Right ventricle myocardium inferior (tissue), 1 donor: ENCODE data around the gene FCGBP. TPM values are rescaled to one million over a fixed set of nuclear protein-coding genes. Genes with fewer than 3 reads are reported as not detected.
A peak's percentile ranks its signal among the peaks of the same experiment; 100 is the strongest.
"Not testable (repeated sequence)": the region's sequence is repeated elsewhere in the genome, so short reads cannot be mapped to it uniquely, and the experiment has no call there.

Source experiments
- ATAC-seq: fragments of 200-7000 bp; cut with Tn5 transposase; one replicate; pipeline ENCODE4 v1.9.1; 2020; ENCODE audit warnings: mild to moderate bottlenecking, moderate library complexity
- DNase-seq: peaks from one replicate; pipeline ENCODE4 v3.0.0; 2021; ENCODE audit errors: missing footprints
- intact Hi-C: fragments of 100-400 bp; cut with DNase I; formaldehyde crosslinking; loops from one replicate; pipeline ENCODE4 v1.11.0; 2022
- total RNA-seq: library from RNA; stranded (reverse); fragmentation: NEBNext Ultra II Directional; extraction: Animal tissue kit (Norgen Biotek cat#: 25700); gene quantifications from one replicate; pipeline ENCODE4 v1.2.1, GENCODE V29; 2021
- donor health status: DM: no; HTN: yes; CAD: no; lungs with severe emphysema.

FCGBP gene
- total RNA-seq, 1 donor from 2014 or later, result 19.5 TPM

DNA sequence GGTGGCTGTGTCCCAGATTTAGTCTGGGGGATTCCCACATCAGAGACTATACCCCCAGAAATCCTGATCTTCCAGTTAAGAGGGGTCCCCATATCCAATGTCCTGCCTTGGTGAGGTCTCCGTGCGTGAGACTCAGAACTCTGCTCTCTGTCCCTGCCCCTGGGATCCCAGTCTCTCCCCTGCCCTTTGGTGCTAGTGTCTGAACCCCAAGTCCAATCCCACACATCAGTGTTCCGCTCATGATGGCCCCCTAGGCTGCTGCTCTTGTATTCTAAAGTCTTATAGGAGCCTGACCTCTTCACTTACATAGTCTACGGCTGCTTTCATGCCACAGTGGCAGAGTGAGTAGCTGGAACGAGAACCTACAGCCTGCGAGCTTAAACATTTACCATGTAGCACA, 35.6 kb downstream of the FCGBP start:
- intact Hi-C loops, DNase-seq, ATAC-seq: not testable (repeated sequence)

DNA sequence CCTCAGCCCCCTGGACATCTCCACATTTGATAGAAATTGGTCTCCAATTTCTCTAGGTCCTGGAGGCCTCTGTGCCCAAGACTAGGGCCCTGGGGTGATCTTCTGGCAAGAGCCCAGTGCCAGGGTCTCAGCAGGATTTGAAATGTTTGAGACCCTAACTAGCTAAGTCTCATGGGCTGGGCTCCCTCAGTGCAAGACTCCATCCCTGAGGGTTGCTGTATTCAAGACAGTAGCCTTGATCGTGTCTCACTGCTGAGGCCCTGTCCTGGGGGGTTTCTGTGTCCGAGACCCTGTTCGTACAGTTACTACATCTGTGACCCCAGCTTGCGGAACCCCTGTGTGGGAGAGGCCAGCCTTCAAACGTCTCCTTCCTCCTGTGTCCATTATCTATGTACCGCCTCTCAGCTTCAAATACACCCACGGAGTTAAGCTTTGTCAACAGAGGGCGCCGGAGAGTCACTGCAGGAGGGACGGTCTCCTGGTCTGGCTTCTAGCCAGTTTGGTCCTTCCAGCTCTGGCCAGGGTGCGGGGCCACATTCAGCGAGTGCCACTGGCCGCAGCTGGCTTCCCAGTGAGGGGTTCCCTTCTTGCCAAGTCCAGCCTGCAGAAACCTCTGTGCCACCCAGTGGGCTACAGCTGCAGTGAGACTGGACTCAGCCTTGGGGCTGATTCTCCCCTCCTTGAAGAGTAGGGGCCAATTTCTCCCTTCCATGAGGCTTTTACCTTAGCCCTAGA, 36.8 kb downstream of the FCGBP start:
- ATAC-seq, result peak; percentile 27
- intact Hi-C loops, DNase-seq: not testable (repeated sequence)

GRCh38 chr19:39895096-39895495, 39.3 kb downstream of the FCGBP start:
- ATAC-seq, DNase-seq, intact Hi-C loops: not testable (repeated sequence)

GRCh38 chr19:39894236-39894606, 40.2 kb downstream of the FCGBP start:
- intact Hi-C loops, DNase-seq, ATAC-seq: not testable (repeated sequence)

- intact Hi-C loops, result loop anchor here (2.0 kb wide), 1 partner anchor 15 kb away; no protein-coding TSS in a partner anchor
- ATAC-seq, result peak; percentile 5
- not testable (repeated sequence) for DNase-seq
Observed at GRCh38 chr19:39893366-39894235, 40.8 kb downstream of the FCGBP start.

DNA sequence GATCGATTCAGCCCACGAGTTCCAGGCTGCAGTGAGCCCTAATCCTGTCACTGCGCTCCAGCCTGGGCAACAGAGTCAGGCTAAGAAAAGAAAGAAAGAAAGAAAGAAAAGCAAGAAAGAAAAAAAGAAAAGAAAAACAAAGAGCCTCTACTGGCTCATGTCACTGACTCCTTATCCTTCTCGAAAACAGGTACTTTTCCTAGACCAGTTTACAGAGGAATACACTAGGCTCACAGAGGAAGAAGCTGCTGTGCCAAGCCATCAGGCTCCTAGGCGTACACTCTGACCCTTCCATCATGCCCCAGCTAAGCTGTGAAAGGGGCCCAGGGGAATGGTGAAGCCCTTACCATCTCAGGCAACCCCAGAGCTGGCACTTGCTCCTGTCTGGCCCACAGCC, 41.9 kb downstream of the FCGBP start:
- ATAC-seq, DNase-seq: not testable (repeated sequence)
- intact Hi-C loops, result loop anchor here (2.0 kb wide), 1 partner anchor 14 kb away; no protein-coding TSS in a partner anchor

- peak; percentile 67 for DNase-seq
- intact Hi-C loops, result loop anchor here (2.0 kb wide), 1 partner anchor 13 kb away; no protein-coding TSS in a partner anchor
- ATAC-seq, result peak; percentile 29
Observed at GRCh38 chr19:39891660-39892505, 42.6 kb downstream of the FCGBP start.

GRCh38 chr19:39890755-39891551, 43.5 kb downstream of the FCGBP start:
- ATAC-seq, result no peak
- no peak for DNase-seq
- intact Hi-C loops, result no loop called here

DNA sequence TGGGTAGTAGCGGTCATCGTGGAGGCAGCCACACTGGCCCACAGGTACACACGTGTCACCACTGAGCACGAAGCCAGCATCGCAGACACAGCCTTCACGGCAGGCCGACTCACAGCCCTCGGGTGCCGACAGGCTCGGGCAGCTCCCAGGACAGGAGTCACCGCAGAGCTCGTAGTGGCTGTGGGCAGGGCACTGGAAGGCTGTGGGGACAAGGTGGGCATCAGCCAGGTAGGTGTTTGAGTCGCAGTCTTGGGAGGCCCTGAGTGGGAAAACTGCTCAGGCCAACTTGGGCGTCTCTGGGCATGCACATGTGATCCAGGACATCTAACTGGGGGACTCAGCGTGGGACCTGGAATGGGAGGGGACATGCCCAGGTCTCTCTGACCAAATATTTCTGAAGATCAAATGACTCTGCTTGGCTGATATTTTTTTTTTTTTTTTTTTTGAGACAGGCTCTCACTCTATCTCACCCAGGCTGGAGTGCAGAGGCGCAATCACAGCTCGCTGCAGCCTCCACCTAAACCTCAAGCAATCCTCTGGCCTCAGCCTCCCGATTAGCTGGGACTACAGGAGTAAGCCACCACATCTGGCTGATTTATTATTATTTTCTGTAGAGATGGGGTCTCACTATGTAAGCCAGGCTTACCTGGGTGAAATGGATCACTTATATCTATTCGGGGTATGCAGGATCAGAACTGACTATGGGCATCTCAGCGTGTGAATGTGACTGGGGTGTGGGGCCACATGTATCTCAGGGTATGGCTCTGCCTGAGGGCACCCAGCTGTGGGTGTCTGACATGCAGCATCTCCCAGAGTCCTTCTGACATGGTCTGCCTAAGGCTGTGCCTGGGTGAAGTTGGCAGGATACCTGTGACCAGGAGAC, 44.3 kb downstream of the FCGBP start:
- ATAC-seq, DNase-seq, intact Hi-C loops: not testable (repeated sequence)

GRCh38 chr19:39887456-39887951, 46.9 kb downstream of the FCGBP start:
- intact Hi-C loops, ATAC-seq: not testable (repeated sequence)

DNA sequence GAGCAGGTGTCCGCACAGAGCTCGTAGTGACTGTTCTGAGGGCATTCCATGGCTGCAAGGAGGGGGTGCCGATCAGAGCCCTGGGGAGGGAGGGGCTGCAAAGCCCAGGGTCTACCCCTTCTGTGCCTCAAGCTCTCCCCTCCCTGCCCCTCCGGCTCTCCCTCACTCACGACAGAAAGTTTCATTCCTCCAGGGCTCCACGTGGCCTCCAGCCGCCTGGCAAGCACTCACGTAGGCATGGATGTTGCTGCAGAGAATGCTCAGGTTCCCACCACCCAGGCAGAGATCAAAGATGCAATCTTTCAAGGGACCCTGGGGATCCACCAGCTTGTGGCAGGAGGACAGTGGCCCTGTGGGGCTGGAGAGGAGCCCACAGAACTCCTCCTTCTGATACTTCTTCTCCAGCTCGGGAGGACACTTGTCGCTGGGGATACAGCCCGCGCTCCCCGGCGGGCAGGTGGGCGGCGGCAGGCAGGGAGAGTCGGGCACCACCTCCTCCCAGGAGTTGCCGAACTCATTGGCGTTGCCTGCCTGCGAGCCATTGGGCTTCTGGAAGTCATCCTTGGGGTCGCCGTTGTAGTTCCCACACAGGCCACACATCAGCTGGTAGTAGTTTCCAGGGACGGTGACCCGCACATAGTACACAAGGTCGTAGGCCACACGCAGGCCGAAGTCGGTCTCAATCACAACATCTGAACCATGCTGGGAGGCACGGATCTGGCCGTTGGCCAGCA, 48.4 kb downstream of the FCGBP start:
- ATAC-seq, DNase-seq, intact Hi-C loops: not testable (repeated sequence)

More at GRCh38 chr19:39887456-39887951, 46.9 kb downstream of the FCGBP start:
- DNase-seq, result not testable (repeated sequence)

DNA sequence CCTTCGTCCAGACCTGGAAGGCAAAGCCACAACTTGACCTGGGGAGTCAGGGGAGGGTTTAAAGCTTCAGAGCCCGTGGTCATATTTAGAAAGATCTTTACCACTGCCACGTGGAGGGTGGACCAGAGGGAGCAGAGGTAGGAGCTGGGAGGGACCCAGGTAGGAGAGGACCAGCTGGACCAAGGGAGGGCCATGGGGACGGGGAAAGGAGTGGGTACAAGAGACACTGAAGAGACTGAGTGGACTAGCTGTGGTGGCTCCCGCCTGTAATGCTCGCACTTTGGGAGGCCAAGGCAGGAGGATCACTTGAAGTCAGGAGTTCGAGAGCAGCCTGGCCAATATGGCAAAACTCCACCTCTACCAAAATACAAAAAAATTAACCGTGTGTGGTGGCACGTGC, 49.7 kb downstream of the FCGBP start:
- intact Hi-C loops, DNase-seq, ATAC-seq: not testable (repeated sequence)
